Stimulated activated naive CD4-positive, alpha-beta T cell treated with Interleukin-2 at 50 U/mL for 16 hours (primary cell): Measurements from ENCODE around the gene GABRB3.
"Not testable (repeated sequence)": the region's sequence is repeated elsewhere in the genome, so short reads cannot be mapped to it uniquely, and the experiment has no call there.

Source experiments
- DNase-seq: peaks from one replicate; lab custom pipeline; 2025; lab: John Stamatoyannopoulos, UW

Gene GABRB3

DNA sequence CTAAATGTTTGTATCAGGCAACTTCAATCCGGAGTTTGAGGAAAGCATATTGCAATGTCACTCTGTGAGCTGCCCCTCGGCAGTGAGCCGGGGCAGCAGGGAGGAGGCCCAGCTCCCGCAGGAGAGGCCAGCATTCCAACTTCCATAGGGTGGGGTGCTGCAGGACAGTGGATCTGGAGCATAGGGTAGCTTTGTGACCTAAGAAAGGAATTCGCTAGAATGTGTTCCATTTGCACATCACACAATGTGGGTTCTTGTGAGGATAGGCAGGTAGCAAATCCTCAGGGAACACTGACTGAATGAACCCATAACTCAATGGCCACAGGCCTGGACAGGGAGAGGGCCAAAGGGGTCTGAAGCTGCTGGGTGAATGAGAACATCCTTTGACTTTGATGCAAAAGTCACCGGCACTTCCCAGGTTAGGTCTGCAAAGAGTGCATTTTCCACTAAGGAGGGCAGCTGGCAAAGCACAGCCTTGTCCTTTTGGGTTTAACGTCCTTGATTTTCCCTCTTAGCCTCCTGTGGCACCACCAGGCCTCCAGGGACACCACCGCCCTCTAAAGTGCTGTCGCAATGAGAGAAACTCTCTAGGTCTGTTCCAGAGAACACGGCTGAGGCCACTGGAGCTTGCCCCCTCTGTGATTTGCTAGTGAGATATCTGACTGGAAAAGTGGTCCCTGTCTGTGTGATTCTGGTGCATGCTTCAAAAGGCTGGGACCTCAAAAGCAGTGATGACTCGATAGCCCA, 36.2 kb downstream of the GABRB3 start:
- DNase-seq, result no peak

DNA sequence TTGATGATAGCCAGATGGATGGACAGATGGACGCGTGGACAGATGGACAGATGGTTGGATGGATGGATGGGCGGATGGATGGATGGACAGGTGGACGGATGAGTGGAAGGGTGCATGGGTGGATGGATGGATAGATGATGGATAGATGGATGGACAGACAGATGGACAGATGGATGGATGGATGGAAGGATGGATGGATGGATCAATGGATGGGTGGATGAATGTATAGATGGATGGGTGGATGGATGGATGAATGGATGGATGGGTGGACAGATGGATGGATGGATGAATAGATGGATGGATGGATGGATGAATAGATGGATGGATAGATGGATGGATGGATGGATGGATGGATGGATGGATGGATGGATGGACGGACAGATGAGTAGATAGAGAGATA, 40.9 kb downstream of the GABRB3 start:
- DNase-seq, result no peak

DNA sequence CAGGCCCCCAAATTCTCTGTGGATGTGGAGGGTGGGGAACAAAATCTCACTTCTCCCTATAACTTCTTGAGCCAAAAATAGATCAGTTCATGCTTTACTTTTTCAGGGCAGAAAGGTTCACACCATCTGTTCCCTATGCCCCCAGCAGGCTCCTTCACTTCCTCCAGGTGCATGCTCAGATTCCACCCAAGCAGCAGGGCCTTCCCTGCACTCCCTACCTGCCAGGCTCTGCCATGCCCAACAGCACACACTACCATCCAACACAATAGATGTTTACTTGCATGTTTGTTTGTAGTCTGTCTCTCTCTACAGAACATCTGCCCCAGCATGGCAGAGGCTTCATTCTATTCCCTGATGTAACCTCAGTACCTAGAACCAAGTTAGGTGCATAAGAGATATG, 43.3 kb downstream of the GABRB3 start:
- no peak for DNase-seq

- DNase-seq, result no peak
These were observed 43.8 kb downstream of the GABRB3 start for GRCh38 chr15:26729030-26729429.

DNA sequence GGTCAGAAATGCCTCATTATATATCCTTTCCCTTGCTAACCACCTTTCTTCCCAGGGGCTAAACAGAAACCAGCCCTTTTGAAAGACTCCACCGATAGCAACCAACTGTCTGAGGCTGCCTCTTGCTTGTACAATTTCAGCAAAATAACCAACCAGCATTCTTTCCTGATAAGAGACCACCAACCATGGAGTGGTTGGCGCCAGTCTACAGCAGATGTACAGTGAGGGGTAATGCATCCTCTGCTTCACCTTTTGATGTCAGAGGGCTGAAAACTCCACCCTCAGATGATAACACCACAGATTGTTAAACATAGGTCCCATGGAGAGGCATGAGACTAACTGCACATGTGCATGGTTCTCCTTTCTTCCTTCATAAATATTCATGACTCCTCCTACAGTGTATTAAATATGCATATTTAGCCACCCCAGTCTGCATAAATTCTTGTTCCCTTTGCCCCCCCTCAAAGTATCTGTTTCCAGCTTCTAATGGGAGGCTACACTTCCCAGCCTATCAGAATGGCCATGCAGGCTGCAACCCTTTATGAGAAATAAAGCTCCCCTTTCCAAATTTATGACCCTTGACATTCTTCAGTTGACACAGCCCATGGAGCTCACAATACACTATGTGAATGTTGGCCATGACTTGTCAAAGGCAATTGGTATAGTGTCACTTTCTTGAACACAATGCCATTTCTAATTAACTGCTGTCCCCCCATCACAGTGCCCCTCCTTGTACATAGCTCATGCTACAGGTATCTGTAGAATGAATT, 48.3 kb downstream of the GABRB3 start:
- DNase-seq, result no peak

GRCh38 chr15:26722621-26723160, 50.2 kb downstream of the GABRB3 start:
- no peak for DNase-seq

- DNase-seq, result no peak
These were observed 51.5 kb downstream of the GABRB3 start for GRCh38 chr15:26721232-26721967.

DNA sequence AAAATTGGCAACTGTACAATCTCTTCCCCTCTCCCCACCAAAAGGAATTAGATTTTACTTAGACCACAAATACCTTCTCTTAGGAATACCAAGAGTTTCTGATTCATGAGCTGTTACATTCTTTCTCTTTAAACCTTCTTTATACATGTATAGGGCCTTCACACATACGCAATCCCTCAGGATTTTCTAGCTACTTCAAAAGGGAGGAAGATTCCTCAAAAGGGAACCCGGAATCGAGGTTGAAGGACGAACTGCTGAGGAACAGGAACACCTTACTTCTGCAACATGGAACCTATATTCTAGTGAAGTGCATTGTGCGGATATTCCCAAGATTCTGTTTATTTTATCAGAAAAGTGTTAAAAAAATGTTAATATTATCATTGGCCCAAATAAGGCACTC, 52.3 kb downstream of the GABRB3 start:
- DNase-seq, result no peak

GRCh38 chr15:26719866-26720265, 53.0 kb downstream of the GABRB3 start:
- DNase-seq, result not testable (repeated sequence)

- DNase-seq, result no peak
These were observed 56.8 kb downstream of the GABRB3 start for GRCh38 chr15:26716069-26716468.

GRCh38 chr15:26713498-26713897, 59.4 kb downstream of the GABRB3 start:
- DNase-seq, result no peak

DNA sequence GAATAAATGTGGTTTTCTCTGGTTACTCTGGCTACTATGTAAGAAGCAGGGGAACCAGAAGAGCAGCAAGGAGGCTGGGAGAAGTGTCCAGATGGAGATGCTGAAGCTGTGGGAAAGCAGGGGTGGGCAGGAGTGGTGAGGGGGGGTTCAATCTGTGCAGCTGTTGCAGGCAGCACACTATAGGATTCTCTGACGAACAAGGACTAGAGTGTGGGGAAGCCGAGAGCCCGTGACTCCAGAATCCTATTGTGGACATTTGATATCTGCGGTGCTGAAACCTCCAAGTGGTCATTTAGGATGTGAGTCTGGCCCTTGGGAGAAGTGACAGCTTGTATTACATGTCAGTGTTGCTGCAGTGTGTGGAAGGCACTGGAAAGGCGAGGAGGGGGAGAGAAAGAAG, 60.5 kb downstream of the GABRB3 start:
- no peak for DNase-seq

DNA sequence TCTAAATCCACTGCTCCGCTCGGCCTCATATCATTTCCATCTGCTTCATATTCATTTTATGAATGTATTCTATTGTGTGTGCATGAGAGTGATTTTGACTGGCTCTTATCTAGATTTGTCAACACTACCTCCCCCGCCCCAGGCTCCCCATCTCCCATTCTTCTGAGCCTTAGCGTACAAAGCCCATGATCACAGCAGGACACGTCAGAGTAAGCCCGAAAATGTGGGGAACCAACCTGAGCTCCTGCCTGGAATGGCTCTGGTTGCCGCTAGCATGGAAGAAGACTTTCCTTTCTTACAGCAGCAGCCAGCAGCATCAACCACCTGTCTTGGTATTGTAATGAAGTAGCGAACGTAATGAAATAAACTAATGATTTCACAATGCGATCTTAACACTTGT, 61.4 kb downstream of the GABRB3 start:
- no peak for DNase-seq

GRCh38 chr15:26702381-26702780, 70.5 kb downstream of the GABRB3 start:
- DNase-seq, result no peak

DNA sequence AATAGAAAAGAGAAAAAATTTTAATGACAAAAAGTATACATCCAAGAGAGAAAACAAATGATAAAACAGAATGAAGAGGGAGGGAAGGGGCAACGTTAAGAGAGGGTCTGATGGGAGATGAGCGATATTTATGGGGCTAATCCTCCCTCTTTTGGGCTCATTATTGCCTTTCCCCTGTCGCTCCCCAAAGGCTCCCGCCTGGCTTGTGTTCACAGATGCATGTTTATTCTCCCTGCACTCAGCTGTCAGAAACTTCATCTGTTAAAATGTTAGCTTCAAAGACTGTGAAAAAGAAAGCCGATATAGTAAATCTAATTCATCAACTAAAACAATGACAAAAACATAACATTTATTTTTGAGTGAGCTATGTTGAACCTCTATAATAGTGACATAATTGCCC, 74.3 kb downstream of the GABRB3 start:
- no peak for DNase-seq

DNA sequence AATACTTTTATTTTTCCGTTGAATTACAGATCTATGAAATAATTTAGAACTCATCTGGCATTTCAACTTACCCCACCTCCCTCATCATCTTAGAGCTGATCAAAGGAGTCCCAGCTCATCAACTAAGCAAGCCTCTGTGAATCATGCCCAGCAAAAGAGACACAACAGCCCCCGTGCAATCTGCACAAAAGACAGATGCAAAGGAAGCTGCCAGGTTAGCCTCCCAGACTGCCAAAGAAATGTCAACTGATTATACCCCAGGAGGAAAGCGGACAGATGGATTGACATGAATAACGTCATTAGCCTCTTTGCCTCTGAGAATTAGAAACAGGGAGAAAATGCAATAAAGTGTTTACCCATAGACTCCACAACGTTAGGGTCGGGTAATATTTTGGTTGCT, 75.0 kb downstream of the GABRB3 start:
- DNase-seq, result no peak

DNA sequence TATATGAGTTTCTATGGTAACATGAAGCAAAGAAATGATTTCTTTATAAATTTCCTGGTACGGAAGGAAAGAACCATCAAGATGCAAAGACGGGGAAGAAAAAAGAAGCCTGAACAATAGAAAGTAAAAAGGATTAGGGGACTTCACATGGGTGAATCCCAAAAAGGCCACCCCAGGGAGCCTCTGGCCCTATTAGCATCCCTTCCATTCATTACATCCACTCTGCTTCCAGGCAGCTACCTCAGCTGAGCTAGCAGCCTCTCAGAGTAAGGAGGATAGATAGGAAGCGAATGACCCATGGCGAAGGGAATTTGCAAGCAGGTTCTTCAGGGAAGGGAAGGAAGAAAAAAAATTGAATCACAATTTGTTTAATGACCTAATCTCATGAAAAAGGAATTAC, 81.6 kb downstream of the GABRB3 start:
- DNase-seq, result no peak

DNA sequence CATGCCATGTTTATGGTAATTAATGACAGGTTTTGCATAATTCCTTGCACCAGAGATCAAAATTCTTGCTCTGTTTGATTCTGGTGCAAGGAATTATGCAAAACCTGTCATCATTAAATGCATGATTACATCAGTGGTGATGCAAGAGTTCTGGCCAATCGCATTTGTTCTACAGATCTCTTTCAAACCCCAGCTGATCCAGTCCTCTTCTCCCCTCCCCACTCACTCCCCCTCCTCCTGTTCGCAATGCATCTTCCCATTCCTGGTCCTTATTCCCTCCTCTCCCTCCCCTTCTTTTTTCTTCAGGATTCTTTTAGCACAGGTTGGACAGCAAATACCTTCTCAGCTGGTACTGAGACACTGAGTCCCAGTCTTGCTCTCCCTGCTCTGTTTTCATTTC, 82.1 kb downstream of the GABRB3 start:
- no peak for DNase-seq

GRCh38 chr15:26689462-26689861, 83.4 kb downstream of the GABRB3 start:
- DNase-seq, result no peak

DNA sequence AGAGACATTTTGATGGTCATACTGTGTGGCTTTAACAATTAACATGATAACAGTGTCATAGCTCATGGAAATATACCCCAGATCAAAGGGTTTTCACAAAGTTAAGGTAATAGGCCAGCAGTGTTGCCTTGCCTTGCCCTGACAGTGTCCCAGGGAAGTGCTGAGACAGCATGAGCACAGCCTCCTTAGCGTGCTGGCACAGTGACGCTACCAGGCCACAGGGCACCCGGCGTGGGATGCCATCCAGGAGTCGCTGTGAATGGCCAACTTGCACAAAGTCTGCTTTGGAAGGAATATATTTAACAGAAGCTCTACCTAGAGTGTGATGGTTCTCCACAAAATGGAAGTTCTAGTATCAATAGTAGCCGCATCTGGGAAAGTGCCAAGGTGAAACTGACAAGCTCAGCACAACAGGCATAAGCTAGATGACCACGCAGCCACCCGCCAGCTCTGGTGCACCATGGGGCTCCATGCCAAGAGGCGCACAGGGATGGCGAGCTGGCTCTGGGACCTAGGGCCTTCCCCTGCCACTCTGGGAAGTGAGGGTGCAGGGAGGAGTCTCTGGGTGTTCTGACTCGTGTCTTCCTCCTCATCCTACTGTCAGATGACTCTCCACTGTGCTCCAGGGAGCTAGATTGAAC, 86.2 kb downstream of the GABRB3 start:
- no peak for DNase-seq

- DNase-seq, result no peak
These were observed 90.2 kb downstream of the GABRB3 start for GRCh38 chr15:26682598-26683164.

DNA sequence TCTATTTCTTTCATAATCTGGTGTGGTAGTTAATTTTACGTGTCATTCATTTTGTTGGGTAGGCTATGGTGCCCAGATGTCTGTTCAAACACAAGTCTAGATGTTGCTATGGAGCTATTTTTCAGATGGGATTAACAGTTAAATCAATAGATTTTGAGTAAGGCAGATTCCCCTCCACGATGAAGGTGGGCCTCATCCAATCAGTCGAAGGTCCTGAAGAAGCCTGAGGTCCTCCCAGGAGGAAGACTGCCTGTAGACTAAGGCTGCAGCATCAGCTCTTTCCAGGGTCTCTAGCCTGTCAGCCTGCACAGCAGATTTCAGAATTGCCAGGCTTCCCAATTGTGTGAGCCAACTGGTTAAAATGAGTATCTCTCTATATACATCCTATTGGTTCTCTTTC, 92.9 kb downstream of the GABRB3 start:
- DNase-seq, result no peak
